GM11168 (cell line): ENCODE results near the gene ZNF581.

Experiments
- in situ Hi-C: fragments of 300-500 bp; cut with MboI; formaldehyde crosslinking; loops from one replicate; pipeline ENCODE4 v1.12.0; 2022; ENCODE audit warnings: low sequenced_read_pairs; ENCODE audit not compliant: unreplicated experiment

Gene ZNF581, protein sequence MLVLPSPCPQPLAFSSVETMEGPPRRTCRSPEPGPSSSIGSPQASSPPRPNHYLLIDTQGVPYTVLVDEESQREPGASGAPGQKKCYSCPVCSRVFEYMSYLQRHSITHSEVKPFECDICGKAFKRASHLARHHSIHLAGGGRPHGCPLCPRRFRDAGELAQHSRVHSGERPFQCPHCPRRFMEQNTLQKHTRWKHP

DNA sequence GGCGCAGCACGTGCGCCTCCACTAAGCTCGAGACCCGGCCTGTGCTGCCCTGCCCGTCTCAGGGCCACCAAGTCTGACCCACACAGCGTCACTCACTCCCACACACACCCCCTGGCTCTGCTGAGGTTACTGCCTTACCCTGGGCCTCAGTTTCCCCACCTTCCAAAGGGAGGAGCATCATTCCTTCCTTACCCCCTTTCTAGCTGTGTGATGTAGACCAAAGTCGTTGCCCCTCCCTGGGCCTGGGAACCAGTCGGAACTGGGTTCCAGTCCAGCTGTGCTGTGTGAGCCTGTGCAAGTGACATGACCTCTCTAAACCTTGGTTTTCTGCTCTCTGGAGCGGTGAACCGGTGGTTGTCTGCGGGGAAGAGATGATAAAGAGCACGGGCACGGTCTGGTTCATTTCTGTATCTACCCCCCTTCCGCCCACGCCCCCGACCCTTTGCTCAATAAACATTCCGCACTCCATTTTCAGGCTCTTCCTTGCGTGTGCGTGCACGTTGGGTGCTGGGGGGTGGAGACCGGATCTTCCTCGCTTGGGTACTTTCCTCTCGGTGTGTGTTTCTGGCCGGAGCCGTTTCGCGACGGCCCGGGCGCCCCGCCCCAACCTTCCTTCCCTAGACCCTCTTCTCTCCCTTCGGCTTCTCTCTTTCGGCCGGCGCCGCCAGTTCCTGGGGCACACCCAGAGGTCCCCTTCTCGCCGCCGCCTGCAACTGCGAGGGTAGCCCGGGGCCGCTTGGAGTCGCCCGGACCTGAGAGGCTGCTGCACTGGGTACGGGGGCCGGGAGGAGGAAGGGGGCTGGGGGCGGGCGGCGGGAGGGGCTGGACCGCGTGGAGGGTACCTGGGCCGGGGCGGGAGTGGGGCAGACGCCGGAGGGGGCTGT, at the start of gene ZNF581:
ZNF581 (plus strand) TSS at position 647 of the 884 bp plus-strand sequence. CDS start 923 bp downstream, outside the sequence.
- in situ Hi-C loops = no loop called here

DNA sequence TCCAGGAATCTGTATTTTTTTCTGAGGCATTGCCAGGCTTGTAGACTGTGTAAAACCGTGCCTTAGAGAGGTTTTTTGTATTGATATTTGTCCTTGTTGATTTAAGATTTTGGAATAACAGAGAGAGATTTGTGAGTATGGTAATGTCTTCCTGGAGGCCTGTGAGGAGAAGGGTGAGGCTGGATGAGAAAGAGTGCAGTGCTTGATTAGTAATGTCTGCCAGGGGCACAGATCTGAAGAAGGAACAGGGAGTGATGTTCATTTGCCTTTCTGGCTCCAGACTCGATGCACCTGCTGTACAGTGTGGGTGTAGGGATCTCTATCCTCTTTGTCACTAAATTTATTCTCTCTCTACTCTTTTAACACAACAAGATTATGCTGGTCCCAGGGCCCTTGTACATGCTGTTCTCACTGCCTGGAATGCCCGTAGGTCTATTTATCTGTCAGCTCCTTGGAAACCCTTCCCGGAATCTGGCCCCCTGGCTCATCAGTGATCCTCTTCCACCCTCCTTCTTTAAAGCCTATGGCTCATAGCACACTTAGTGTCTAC, 48.4 kb upstream of the ZNF581 start:
- in situ Hi-C loops = no loop called here

DNA sequence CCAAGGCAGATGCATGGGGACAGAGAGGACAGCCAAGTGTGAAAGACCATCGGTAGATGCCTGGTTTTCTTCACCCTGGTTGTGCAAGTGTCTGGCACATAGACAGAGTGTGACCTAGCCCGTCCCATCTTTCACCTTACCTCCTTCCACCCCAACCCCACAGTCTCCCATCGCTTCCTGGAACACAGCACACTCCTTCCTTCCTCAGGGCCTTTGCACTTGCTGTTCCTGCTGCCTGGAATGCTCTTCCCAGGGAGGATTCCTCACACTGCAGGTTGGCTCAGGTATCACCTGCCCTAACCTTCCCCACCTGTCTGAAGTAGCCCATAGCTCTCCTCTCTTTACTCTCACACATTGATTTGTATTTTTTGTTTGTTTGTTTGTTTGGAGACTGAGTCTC, 47.1 kb upstream of the ZNF581 start:
- in situ Hi-C loops = no loop called here

DNA sequence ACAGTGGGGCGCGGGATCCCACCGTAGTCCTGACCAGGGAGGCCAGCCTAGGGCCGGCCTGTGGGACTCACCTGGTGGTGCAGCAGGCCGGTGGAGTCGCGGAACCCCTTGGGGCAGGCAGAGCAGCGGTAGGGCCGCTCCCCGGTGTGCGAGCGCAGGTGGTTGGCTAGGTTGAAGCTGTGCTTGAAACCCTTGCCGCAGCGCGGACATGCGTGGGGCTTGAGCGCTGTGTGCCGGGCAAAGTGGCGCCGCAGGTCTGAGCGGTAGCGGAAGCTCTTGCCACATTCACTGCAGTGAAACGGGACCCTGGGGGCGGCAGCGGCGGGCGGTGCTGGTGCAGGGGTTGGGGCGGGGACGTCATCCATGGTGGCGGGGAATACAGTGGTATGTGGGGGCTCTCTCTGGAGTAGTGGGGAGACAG, 45.9 kb upstream of the ZNF581 start:
- in situ Hi-C loops = no loop called here

DNA sequence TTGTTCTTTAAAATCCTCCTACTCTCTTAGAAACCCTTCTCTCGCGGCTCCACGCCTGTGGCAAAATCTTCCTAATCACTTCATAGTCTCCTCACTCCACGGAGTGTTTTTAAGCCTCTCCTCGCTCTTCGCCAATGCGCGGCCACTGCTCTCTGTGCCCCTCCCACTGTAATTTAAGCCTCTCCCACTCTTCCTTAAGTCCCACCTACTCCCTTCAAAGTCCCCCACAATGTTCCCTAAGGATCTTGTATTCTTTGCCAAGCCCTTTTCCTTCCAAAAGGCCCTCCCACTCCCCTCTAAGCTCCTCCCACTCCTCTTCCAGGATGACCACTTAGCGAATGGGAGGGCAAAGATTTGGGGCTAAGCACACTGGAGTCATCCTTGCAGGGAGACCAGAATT, 45.4 kb upstream of the ZNF581 start:
- in situ Hi-C loops = no loop called here

DNA sequence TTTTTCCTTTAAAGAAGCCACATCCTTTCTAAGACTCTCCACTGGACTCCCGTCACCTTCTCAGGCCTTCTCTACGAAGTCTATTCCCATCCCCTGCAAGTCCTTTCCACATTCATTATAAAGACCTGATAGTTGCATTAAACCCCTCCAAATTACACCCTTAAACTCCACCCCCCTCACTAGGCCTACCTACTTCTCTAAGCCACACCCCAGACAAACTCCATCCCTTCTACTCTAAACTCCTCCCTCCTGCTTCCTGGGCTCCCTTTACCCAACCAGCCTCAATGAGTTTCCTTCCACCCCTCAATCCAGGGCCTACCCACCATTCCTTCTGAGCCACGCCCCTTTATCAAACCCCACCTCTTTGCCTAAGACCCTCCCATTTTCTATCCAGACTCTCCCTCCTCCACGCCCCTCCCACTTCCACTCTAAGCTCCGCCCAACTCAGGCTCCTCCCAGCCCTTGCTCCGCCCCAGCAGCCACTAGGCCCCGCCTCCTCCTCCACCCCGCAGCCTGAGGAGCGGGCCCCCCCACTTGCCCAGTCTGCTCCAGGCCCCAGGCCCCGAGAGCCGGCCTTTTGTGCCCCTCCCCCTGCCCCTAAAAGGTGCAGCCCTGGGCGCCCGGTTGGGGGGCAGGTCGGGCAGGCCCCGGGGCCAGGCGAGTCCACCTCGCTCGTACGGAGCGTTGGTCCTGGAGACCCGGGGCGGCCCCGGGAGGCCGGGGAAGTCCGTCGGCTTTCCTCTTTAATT, 44.6 kb upstream of the ZNF581 start:
- in situ Hi-C loops = no loop called here

DNA sequence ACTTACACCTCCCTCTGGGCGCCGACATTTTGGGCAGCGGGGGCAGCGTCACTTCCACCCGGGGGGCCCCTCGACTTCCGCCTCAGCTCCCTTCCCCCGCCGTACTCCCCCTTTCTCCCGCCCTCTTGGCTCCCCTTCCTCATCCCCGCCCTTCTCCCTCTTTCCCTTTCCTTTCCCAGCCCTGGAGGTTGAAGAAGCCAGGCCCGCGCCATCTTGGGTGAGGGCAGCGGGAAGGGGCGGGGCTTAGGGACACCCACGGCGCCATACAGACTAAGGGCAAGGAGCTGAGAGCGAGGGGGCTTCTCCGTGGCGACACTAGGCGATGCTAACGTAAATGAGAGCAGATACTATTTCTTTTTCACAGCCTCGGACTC, 44.0 kb upstream of the ZNF581 start, which contains the start of gene FIZ1:
FIZ1 (minus strand) TSS at position 50 of the 374 bp plus-strand sequence. CDS start 1,652 bp downstream, outside the sequence.
- in situ Hi-C loops = no loop called here

DNA sequence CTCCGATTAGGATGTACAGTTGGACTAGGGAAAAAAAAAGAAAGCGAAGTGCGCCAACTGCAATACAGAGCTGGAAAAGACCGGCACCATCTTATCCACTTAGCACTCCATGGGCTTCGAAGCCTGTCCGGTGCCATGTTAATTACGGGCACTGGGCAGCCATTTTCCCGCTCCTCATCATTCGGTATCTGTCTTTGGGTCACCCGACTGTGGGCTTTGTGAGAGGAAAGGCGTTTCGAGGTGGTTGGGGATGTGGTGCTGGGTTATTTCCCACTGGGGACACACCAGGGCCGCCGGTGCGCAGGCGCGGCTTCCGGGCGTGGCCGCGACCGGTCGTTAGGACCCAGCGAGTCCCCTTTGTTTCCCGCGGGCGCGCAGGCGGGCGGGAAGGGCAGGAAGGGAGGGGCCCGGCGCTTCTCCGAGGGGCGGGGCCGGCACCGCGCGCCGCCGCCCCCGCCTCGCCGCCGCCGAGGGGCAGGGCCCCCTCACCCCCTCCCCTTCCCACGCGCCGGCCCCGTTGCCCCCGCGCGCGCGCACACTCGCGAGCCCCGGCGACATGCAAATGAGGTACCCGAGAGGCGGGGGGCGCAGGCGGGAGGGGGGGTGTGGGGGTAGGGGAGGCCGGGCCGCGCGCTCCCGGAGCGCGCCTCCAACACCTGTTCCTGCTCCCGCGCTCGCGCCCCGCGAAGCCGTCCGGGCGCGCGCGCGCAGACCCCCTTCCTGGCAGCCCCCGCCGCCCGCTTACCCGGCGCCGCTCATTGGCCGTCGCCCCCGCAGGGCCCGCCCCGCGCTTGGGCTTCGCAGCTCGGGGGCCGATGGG, 43.4 kb upstream of the ZNF581 start, which contains the start of gene ZNF524:
ZNF524 (plus strand) TSS at position 447 of the 820 bp plus-strand sequence. CDS start 1,825 bp downstream, outside the sequence.
- in situ Hi-C loops = no loop called here

DNA sequence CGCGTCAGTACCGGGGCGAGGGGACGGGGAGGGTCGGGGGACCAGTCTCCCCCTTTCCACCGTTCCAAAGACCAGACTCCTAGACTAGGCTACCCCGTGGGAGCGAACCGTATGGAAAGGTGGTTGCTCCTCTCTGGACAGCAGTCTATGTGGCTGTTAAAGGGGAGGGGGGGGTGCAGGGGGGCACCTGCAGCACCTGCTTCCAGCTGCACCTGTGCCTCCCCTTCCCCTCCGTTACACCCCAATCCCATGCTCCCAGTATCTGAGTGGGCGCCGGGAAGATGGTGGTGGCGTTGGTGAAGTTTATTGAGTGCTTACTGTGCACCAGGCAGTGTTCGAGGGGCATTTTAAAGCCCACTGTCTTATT, 42.8 kb upstream of the ZNF581 start:
- in situ Hi-C loops = no loop called here

DNA sequence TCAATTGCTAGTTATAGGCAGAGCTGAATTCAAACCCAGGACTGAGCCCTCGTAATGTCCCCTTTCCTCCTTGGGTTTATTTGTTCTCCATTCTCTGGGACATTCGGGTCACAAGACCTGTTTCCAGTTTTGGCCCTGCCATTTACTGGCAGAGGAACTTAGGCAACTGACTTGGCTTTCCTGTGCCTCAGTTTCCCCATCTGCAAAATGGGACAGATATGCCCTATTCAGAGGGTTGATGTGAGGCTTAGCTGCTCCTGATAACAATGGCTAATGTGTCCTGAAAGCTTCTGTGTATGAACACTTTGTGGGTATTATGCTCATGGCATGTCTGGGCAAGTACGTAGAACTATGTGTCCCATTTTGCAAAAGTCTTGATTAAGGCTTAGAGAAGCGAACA, 42.4 kb upstream of the ZNF581 start:
- in situ Hi-C loops = no loop called here

DNA sequence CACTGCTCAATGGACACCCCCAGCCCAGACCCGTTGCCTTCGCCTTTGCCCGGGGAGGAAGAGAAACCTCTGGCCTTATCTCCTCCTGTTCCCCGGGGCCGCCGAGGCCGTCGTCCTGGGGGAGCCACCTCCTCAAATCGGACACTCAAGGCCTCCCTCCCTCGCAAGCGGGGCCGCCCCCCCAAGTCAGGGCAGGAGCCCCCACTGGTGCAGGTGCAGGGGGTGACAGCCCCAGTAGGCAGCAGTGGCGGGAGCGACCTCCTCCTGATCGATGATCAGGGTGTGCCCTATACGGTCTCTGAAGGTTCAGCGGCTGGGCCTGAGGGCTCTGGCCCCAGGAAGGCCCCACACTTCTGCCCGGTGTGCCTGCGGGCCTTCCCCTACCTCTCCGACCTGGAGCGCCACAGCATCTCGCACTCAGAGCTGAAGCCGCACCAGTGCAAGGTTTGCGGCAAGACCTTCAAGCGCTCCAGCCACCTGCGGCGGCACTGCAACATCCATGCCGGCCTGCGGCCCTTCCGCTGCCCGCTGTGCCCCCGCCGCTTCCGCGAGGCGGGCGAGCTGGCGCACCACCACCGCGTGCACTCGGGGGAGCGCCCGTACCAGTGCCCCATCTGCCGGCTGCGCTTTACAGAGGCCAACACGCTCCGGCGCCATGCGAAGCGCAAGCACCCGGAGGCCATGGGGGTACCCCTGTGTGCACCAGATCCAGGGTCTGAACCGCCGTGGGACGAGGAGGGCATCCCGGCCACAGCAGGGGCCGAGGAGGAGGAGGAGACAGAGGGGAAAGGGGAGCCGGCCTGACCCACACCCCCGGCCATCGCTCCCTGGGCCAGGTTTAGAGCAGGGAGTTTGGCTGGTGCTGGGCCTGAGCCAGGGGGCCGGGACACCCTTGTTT, 41.1 kb upstream of the ZNF581 start:
- in situ Hi-C loops = no loop called here

DNA sequence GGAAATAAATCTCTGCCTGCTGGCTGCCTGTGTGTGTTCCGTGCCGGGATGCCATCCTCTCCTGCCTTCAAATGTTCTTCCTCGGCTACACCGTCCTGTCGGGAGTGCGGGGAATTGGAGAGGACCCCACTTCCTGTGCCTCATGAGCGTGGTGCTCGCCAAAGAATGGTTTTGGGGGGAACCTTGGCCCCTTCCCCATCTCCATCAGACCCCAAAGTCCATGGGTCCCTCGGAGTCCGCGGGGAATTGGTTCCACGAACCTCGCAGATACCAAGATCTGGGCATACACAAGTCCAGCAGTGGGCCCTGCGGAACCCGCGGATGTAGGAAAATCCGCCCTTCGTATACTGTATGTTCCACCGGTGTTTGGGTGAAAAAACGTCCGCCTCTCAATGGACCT, 40.3 kb upstream of the ZNF581 start:
- in situ Hi-C loops = no loop called here

DNA sequence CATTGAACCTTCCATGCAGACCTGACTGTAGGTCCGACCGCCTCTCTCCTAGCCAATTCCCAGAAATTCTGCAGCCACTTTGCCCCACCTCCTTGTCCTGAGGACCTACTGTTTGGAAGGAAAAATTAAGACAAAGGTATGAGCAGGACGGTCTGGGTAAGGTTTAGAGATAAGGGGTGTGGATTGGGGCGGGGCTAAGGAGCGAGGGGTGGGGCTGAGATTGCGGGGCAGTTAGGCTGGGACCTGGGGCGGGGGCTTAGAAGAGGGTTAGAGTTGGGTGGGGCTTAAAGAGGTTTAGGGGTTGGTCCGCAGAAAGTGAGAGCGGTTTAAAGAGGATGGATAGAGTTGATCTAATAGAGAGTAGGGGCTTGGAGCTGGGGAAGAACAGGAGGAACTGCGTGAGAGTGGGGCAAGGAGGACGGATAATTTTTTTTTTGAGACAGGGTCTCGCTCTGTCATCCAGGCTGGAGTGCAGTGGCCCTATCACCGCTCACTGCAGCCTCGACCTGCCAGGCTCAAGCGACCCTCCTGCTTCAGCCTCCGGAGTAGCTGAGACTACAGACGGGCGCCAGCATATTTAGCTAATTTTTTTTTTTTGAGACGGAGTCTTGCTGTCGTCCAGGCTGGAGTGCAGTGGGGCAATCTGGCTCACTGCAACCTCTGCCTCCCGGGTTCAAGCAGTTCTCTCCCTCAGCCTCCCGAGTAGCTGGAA, 39.7 kb upstream of the ZNF581 start:
- in situ Hi-C loops = no loop called here

DNA sequence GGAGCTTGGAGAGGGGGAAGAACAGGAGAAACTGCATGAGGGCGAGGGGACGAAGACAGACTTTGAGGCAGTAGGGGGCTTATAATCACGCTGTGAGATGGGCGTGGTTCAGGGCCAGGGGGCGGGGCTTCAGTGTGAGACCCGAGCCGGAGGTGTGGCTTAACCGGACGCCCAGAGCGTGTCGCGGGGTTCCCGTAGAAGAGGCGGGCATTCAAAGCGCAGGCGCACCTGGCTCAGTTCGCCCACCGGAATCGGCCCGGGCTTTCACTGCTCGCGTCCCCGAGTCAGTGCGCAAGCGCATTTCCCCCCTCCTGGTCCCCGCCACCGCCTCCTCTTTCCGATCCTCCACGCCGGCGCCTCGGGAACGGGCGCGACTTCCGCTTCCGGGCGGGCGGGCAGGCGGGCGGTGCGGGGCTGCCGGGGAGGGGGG, 38.2 kb upstream of the ZNF581 start:
- in situ Hi-C loops = no loop called here

DNA sequence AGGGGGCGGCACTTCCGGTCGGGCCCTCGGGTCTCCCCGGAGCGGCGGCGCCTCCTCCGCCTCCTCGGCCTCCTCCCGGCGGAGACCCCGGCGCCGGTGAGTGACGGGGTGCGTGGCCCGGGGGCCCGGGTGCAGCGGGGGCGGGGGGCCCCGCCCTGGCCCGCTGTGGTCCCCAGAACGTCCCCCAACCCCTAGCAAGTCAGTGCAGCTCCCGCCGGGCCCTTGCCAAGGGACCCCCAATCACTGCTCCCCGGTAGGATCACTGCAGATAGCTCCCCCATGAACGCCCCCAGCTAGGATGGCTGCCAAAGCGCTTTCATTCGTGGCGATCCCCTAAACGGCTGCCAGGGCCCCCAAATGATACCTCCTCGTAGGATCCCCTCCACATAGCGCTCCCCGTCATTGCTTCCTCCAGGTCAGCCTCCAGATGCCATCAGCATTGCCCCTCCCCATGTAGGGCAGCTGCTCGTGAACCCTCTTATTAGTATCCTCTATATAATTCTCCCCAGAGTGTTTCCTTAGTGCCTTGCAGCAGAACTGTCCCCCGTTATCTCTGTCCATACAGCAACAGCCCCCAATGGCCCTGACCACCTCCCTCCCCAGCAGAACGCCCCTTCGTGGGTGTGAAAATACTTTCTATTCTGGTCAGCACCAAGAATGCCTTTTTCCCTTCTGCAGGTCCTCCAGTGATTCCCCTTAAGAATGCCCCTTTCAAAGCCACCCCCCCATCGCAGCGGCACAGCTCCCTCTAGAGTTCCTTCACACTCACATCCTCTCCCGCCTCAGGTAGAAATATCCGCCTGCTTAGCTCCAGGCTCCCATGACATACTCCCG, 37.6 kb upstream of the ZNF581 start, which contains the start of gene ZNF865:
ZNF865 (plus strand) TSS at position 11 of the 834 bp plus-strand sequence. CDS start 7,972 bp downstream, outside the sequence.
- in situ Hi-C loops = no loop called here

DNA sequence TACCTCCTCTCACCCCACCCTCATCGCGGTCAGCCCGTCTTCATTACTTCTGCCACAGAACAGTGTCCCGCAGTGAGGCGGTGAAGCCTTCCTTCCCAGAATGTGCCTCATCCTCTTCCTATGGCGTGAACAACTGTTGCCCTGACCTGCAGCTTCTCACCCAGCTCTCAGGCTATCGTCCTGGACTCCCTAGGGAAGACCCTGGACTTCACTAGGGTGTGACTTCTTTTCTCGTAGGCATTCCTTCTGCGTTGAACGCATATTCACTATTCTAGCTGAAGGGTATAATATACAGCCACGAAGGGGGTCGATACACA, 37.0 kb upstream of the ZNF581 start:
- in situ Hi-C loops = no loop called here

DNA sequence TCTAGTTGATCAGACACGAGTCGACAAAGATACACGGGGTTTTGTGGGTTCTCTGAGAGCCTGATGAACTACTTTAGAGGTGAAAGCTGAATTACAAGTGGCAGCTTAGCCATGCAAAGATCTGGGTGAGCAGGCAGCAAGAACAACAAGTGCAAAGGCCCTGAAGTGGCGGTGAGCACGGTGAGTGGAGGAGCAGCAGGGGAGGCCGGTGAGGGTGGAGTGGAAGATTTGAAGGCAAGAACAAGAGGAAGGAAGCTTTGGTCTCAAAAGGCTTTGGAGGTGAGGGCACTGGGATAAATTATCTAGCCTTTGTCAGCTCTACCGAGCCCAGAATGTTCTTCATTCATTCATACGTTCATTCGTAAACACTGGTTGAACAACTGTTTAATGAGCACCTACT, 36.6 kb upstream of the ZNF581 start:
- in situ Hi-C loops = no loop called here
